Fibroblast of skin of left biceps (primary cell): ENCODE results near the gene CDS2.

Experiments used
- DNase-seq, 2 experiments: peaks; one replicate each; pipeline ENCODE4 v3.0.0-alpha.2; 2013; ENCODE audit warnings: low read depth in 2 of 2

CDS2 gene

DNA sequence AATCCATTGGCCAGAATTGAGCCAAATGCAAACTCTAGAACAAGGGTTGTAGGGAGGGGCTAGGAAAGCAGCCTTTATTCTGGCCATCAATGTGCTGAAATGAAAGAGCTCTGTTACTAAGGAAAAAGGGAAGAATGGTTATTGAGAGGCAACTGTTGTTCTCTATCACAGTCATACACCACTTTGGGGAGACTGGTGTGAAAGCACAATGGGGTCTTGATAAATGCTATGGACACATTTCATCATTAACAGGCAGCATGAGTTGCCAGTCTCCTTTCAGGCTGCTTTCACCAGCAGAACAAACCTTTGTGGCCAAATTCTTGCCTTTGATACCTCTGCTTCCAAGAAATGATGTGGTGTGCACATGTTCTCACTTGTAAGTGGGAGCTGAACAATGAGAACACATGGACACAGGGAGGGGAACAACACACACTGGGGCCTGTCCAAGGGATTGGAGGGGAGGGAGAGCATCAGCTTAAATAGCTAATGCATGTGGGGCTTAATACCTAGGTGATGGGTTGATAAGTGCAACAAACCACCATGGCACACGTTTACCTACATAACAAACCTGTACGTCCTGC, 86.2 kb downstream of the CDS2 start:
- DNase-seq = no peak

DNA sequence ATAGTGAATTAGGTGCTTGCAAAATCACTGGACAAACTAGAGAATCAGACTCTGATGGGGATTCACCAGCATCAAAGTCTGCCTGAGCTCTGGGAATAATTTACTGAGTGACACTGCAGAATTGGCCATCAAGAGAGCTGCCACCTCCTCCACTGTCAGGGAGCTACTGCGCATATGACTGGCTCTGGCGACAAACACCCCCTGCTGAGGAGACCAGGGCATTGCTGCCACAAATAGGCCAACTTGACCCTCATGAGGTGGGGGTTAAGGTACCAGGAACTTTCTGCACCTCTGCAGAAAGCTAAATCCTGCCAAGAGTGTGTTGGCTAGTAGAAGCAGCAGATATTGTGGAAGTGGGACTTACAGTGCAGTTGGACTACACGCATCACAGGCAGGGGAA, 88.0 kb downstream of the CDS2 start:
- DNase-seq = no peak

DNA sequence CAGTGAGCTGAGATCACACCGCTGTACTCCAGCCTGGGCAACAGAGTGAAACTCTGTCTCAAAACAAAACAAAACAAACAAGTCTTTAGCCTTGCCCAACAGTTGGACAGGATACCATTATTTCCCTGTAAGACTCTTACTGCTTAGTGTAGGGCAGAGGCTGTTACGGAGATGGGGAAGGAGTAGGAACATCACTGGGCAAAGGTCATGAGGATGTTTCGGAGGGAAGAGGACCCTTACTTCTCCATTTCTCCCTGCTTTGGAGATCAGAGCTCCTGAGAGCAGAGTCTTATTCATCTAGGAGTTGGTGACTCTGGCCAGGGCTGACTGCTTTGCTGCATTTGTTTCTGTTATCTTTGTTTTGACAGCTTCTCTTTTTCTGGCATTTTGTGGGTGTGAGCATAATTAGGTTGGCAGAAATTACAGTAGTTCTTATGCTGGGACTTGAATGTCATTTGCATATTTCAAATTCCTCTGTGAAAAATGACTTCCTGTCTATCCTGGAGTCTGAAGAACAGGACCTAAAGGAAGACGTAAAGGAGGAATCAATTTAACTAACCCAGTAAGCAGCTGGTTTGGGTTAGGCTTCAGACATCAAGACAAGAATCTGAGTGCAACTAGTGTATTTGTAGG, 89.0 kb downstream of the CDS2 start:
- peak; percentile 46 to 55 for DNase-seq

DNA sequence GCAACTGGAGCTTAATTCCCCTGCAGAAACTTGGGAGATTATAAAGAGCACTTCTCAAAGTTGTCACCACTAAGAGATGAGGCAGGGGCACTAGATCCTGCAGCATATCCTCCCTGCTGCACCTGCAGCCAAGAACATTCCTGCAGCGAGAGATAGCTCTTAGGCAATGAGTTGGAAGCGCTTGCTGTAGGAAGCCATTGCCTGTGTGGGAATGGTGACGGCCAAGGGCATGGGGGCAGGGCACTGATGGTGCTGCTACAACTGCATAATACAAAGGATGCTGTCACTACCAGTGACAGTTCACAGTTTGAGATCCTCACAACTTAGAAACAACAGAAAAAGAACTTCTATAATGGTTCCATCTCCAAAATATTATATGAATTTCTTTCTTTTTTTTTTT, 89.9 kb downstream of the CDS2 start:
- no peak for DNase-seq

DNA sequence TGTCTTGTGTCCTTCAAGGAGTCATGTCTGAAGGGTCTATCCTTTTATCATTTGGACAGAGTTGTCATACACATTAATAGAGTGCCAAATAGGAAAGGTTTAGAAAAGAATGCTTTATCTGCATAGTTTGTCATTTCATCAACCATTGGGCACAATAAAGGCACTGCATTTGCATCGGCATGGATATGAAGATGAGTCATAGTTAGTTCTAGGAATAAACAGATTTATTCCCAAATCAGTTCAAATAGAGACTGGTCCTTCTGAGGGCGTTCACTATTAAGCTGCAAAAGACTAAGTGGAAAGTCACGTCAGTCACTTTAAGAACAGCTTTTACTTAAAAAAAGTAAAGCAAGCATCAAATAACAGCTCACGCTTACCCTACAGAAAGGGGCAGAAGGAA, 90.8 kb downstream of the CDS2 start:
- DNase-seq = no peak

DNA sequence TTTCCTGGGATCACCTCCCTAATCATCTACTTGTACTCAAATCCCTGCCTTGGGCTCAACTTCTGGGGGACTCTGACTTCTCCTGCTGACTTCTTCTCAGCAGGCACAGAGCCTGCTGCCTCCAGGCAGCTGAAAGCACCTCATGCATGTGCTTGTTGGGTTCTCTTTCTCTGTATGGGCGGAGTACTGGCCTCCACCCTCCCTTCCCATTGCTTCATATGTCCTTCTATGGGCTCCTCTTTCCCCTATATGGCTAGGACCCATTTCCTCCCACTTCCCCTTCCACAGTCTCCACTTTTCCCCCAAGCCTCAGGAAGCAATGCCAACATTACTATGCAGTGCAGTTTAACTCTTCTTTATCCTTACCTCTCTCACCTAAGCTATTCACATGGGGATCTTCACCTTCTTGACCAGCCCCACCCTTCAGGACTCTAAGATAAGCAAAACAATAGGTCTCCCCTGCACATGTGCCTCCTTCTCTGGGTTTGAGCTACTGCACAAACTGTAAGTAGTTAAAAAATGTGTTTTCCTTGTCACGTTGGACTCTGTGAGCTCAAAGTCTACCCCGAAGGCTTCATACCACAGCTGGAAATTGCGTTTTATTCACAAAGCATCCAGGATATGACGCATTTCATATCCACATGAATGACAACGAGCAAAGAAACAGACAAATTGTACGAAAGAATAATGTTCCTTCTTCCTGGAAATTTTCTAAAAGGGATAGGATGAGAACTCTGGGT, 93.7 kb downstream of the CDS2 start:
- no peak for DNase-seq

DNA sequence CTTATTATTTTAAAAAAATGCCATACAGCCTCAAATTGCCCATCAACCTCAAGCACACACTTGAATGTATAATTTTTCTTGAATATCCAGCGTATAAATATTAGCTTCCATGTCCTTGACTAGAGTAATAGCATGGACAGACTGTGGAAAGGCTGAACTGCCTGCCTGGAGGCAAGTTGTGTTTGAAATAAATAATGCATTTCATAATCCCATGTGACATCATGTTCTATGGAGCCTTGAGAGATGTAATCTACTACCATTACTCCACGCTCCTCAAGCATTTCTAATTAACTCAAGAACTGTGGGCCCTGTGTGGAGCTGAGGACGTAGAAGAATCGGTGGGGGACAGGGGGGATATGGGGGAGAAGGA, 94.2 kb downstream of the CDS2 start:
- no peak for DNase-seq

DNA sequence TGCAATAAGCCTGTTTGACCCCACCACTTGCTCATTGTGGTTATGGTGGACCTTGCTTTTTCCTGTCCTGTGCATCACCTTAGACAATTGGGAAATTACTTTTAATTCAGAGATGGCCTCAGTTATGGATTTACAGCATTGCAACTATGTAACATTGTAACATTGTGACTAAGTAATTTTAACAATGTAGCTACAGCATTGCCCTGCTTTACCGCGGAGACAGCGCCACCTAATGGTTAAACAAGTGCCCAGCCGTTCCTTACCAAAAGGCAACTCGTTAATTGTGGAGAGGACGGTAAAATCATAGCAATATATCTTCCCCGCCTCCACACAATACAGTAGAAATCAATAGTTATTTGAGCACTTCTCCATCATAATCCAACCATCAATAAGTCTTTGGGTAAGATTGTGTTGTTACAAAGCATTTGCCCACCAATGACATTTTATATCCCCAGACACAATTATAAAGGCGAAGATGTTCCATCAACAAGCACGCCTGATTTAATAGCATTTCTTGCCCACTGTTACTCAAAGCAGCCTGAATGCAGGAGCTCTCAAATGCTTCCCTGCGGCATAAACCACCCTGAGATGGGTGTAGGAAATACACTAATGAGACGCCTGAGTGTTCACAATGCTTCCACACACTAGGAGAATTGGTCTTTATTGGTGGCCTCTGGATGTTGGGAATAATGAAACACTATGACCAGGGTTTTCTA, 96.3 kb downstream of the CDS2 start:
- peak; percentile 10 to 18 for DNase-seq

DNA sequence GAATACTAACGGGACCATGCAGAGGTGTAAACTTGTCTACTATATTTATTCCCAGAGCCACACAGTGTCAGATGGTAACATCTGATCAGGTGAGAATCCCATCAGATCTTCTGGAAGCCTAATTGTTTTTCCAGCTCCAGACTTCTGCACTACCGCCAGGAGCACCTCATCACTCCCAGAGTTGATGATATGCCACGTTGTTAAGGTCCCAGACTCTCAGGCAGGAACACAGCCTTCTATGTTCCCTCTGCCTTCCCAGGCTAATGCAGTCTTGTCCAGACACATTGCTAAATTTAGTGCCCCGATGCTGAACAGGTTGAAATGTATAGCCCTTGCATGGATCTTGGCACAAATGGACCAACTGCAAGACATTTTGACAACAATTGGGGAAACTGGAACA, 103.7 kb downstream of the CDS2 start:
- DNase-seq = no peak

DNA sequence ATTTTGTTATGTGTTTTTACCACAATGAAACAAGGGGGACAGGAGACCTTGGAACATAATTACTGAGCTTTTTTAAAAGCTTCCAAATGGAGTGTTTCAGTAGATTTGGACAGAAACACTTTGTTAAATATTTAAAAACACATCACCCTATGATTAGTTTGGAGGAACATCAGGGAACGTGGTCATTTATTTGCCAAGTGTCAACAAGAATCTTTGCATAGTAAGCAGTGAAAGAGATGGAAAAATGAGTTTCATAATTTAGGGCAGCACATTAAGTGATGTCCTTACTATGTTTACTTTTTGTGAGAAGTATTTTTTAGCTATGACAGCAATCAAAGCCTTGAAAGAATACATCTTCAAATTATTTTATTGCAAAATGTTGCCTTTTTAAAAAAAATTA, 107.3 kb downstream of the CDS2 start:
- DNase-seq = no peak

DNA sequence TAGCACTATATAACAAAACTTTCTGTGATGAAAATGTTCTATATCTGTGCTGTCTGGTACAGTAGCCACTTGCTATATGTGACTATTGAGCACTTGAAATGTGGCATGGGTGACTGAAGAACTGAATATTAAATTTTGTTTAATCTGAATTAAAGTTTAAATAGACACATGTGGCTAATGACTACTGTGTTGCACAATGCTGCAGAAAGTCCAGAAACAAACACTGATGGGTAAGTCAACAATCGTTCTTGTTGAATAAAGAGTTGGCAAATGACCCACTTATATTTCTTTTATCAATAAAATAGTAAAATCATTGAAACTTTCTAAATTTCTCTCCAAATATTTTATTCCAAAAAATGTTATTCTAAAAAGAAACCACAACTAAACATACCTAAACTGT, 108.2 kb downstream of the CDS2 start:
- DNase-seq = no peak
